Hypothalamus (tissue), 51 donors: Measurements from ENCODE around the gene OR2H2.

Source experiments
- DNase-seq, 51 donors: peaks; one replicate each; lab custom pipeline; 2025; lab: John Stamatoyannopoulos, UW

OR2H2 gene

DNA sequence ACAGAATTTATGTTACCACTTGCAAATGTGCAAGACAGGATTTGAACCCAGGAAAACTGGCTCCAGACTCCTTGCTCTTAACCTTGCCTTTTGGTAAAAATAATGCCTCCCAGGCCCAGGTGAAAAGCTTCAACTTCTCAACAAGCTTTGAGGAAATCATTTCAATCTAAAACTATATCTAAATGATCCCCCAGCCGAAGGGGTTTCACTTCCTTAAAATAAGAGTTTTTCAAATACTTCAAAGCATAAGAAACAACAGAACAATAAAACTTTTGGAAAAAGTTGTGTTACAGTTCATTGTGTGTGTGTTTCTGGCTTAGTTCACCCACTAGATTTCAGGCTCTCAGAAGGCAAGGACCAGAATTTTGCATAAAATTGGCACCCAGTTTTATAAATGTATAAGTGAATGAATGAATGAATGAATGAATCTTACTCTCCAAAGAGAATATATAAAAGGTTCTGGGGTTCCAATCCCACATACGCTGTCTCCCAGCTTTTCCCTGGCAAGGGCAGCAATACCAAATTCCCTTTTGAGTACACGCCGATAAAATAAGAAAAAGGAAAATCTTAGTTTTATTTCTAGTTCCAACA is 5.4 kb downstream of the OR2H2 start:
- DNase-seq, result no peak

DNA sequence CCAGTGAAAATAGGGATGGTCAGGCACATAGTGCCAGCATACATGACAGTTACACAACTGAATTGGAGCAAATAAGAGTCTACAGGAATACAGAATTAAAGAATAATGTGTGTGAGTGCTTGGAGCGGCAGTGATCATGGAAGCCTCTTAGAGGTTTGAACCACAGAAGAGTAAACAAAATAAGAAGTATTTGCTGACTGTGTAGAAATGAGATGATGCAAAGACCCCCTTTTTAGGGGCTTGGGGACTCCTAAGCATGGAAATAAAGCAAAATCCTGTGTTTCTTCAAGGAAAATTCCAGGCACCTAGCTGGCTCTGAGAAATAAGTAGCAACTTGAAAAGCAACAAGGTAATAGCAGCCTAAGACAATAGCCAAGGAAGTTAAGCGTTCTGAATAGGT is 6.8 kb downstream of the OR2H2 start:
- no peak for DNase-seq

DNA sequence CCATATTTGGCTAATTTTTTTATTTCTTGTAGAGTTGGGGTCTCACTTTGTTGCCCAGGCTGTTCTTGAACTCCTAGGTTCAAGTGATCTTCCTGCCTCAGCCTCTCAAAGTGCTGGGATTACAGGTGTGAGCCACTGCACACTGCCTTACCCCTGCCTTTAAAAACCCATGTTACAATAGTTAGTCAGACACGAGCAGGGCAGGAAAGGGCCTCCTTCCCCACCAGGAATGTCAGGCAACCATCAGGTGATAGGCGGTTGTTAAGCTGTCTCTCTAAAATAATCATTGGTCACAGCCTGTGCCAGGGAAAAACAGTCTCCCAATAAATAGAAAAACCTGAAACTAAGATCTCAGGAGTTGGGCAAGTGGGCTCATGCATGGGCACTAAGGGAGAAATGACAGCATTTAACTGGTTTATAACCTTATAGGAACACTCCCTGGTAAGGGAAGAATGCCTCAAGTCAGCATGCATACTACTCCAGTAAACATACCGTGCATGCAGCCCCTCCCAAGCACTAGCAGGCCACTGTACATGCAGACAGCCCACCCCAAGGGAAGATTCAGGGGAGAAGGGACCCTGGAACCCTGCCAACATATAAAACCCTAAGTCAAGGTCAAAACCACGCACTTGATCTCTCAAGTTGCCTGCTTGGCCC is 8.4 kb downstream of the OR2H2 start:
- DNase-seq, result no peak

DNA sequence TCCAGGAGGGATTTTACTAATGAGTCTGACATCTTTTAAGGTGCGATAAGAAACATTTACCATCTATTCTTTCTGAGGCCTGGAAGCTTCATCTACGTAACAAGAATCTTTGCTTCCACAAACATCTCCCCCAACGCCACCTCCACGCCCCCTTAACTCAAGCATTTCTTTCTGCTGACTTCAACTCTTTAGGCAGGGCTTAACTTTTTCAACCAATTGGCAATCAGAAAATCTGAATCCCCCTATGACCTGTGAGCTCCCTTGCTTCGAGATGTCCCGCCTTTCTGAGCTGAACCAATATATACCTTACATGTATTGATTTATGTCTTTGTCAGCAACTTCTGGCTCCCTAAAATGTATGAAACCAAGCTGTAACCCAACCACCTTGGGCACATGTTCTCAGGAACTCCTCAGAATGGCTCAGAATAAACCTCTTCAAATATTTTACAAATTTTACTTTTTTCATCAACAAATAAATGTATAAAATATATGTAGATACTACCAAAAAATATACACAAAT is 11.5 kb downstream of the OR2H2 start:
- DNase-seq, result no peak

DNA sequence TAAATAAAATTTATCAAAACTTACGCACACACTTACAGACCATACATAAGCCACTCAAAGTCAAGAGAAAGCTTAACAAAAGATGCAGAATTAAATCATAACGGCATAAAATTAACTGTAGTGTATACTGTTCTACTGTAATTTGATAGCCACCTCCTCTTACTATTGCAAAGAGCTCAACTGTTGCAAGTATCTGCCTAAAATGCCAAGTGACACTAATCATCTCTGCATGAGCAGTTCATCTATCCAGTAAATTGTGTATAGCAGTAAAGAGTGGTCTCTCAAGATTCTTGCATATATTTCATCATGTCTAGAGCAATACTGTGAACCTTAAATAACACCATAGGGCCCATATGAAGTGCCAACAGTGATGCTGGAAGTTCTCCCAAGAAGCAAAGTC is 12.3 kb downstream of the OR2H2 start:
- DNase-seq, result no peak

DNA sequence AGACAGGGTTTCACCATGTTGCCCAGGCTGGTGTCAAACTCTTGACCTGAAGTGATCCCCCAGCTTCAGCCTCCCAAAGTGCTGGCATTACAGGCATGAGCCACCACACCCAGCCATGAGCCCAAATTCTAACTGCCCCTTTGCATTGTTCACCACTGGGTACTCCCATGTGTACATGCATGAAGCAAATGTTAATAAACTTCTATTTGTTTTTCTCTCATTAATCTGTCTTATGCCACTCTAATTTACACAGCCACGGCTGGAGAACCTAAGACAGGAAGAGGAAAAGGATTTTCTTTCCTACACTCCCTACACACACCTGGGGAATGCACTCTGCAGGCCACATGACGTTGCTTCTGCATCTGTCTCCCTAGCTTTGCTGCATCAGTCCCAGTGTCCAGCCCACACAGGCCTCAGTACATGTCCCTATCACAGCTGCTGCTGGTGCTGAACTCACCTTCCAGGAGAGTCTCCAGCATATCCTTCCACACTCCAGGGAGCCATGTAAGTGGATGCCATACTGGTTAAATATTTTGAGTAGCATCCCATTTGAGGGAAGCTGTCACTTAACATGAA is 13.3 kb downstream of the OR2H2 start:
- DNase-seq, result no peak

DNA sequence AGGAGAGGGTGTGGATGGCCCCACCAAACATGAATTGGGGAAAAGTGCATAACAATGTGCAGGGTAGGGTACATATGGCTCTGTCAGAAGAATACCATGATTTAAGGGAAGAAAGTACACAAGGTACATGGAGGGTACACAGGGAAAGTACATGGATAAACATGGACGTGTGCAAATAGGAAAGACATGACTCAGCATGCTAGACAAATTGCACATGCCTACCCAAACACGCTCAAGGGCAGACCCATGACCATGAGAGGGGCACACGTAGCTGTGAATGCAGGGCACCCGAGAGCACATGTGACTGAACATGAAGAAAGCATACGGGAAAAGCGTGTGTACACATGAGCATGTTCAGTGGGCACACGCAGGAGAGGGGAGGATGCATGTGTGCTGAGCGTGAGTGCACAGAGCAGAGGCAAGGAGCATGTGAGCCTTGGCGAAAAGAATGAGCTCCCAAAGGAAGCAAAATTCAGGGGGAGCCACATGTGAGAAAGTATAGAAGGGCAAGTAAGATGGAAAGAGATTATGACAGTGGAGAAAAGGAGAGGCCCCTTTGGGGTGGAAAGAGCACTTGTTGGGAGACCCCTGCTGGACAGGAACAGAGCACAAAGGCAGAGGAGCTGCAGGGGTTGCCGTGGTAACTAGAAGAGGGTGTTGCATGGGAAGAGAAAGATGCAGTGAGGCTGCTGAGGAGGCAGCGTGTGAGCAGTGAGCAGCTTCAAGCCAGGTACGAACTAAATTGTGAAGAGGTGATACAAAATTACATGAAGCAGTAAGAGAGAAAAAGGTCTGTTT is 17.8 kb downstream of the OR2H2 start:
- DNase-seq, result peak in 10 of 51 donors; percentile 8 to 51 (median 22)

DNA sequence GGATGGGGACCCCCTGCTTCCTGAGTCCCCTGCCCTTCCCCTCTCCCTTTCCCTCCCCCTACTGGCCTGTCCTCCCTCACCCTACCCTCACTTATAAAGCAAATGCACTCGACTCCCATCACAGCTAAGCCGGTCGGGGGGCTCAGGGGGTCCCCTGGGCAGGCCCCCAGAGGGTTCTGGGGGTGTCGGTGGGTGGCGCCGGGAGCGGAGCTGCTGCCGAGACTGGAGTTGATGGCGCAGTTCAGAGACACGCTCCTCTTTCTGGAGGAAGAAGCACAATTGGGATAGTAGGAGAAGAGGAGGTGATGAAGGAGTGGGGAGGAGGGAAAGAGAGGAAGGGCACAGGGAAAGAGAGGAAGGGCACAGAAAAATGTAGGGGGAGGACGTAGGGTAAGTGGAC is 18.5 kb downstream of the OR2H2 start:
- DNase-seq, result no peak

DNA sequence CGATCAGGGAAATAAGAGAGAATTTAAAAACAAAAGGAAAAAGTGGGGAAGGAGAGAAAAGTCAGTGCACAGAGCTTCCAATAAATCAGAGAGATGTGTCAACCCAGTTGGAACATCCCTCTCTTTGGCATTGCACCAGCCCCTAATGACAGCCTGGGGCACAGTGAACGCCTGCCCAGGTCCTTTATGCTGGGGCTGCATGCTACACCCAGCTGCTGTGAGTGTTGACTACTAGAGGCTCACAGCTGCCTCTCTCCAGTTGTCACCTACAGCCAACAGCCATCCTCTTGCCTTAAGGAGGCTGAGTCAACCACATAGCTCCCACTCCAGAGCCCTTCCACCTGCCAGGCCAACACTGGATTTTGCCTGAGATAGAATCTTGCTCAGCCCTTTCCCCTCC is 19.0 kb downstream of the OR2H2 start:
- DNase-seq, result peak in 8 of 51 donors; percentile 17 to 36 (median 24)

DNA sequence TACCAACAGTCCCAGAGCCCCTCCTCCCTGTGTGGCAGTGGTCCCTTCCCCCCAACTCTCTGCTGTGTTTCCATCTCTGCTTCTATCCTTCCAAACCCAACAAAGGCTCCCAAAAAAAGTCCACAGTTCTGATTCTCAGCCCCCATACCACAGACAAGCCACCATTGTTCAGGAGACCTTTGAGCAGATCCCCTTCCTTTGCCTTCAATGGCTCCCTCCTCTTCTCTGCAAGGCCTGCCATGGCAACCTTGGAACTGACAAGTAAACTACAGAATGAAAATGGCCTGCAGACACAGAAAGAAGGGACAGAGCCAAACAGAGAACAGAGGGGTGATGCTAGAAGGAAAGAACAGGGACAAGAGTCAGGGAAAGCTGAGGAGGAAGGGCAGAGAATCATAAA is 23.2 kb downstream of the OR2H2 start:
- DNase-seq, result peak in 11 of 51 donors; percentile 23 to 58 (median 39)

DNA sequence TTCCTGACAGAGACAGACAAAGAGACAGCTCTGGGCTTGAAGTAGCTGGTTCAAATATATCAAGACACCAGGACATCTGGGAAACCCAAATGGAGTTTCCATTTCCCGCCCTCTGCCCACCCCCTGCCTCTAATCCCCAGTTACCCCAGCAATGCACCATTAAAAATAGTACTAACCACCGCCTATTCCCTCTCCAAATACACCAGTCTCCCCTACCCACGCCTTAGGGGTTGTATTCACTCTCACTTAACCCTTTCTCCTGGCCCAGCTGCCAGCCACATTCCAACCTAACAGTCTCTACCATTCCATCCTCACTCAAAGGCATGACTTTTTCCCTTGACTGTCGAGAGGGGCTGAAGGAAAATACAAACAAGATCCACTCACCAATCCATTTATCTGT is 25.6 kb downstream of the OR2H2 start:
- DNase-seq, result no peak

DNA sequence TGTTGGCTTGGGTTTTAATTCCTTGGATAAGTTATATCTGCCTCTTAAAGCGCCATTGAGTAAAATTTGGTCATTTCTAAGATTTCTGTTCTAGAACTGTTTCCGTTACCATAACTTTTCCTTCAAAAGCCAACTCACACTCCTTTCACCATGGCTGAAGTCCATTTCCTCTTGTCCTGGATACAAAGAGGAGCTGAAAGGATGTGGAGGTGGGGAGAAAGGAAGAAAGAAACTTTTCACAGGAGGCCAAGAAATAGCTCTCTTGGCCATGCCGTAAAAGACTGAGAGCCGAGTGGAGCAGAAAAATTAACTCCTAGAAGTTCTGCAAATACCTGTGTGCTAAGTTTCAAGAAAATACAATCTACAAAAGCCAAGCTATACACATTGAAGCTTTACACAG is 26.5 kb downstream of the OR2H2 start:
- peak in 2 of 51 donors; percentile 6 to 49 for DNase-seq

DNA sequence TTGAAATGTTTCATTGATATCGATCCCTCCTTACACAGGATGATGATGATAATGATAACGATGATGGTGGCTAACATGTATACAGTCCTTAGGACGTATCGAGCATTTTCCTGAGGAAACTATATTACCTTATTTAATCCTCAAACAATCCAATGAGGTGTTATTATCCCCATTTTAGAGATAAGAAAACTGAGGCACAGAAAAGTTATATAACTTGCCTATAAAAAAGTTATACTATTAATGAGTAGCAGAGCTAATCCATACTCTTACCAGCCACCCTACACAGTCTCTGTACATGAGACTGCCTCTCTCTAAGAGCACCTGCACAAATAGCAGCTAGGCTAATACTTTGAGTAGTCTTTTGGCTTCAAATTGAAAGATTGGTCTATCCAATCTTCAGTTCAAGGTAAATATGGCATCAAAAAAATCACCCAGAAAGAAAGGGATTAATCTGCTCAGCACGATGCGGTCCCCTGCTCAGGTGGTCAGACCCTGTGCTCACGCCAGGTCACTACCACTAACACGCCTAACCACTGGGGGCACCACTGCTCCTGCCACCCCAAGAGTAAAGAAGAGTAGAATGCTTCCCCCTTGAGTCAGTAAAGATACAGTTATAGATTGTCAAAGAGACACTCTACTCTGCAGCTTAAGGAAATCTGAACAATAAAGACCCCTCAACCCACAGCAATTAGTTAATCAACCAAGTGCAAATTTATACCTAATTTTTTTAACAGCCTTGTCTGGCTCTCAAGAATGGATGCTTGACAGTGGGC is 33.0 kb downstream of the OR2H2 start:
- DNase-seq, result no peak

DNA sequence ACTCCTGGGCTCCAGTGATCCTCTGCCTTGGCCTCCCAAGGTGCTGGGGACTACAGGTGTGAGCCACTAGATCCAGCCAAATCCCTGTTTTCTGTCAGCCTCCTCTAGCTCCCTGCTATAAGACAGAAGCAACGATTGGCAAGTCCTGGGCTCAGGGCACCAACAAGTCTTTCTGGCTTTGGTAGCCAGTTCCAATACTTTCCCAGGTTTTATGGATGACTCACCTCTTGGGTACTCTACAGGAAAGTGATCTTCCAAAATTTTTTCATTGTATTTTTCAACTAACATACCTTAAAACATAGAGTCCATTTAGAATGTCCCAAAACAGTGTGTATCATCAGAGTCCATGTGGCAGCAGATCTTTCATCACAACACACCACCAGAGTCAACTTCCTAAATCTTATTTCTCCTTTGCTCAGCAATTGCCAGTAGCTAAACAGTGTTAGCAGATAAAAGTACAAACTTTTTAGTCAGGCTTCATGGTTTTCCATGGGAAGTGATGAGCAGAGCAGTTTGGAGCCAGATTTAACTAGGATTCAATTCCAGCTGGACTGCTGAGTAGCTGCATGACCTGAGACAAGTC is 34.7 kb downstream of the OR2H2 start:
- no peak for DNase-seq

DNA sequence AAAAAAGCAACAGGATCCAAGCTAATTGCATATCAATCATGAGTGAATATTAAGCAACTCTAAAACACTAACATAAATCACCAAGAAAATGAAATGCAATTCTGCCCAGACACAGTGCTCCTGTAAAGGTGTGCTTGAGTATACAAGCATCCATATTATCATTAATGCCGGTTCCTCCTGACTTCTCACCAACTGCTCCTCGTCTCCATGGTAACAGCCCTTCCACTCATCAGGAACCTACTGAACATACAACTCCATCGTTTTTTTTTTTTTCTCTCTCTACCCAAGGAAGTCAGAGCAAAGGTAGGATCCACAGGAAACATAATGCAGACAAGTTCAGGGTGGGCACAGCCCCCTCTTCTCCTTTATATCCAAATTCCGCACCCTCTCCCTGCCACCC is 35.7 kb downstream of the OR2H2 start:
- no peak for DNase-seq

DNA sequence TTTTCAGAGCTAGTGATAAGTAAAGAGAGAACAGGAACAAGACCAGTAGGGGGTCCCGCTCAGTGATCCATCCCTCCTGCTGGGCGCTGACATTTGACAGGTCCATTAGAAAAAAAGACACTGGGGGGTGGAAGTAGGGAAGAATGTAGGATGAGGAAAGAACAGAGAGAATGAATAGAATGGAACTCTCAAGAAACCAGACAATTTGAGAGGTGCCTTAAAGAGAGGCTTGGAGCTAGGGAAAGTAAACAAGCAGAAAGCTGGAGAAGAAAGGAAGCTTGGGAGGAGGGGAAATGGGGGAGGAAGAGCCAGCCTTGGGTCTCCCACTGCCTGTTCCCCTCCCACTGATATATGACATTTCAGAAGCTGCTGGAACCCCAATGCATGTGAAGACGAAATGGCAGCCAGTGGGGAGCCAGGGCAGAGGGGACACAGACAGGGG is 39.6 kb downstream of the OR2H2 start:
- no peak for DNase-seq

DNA sequence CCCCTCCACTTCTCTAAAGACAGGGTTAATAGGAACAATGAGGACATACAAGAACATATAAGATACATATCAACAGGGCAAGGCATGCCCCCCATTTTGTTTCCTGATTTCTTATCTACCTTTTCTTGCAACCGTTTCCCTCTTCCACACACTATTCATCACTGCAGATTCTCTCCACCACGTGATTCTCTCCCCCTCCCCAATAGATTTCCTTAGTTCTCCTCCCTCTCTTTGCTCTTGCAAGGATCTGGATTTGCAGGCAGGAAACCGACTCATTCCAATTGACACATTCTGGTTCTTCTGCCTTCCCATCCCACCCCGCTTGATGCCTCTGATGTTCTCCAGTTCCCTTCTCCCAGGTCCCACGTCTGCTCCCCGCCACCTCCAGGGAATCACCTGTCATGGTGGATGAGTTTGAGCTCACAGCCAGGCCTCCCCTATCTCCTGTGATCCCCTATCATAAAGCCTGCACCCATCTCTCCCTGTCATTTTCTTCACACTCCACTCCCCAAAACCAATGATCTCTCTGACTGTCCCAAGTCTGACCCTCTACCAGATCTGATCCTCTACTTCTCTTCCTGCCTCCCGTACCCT is 40.5 kb downstream of the OR2H2 start:
- no peak for DNase-seq

DNA sequence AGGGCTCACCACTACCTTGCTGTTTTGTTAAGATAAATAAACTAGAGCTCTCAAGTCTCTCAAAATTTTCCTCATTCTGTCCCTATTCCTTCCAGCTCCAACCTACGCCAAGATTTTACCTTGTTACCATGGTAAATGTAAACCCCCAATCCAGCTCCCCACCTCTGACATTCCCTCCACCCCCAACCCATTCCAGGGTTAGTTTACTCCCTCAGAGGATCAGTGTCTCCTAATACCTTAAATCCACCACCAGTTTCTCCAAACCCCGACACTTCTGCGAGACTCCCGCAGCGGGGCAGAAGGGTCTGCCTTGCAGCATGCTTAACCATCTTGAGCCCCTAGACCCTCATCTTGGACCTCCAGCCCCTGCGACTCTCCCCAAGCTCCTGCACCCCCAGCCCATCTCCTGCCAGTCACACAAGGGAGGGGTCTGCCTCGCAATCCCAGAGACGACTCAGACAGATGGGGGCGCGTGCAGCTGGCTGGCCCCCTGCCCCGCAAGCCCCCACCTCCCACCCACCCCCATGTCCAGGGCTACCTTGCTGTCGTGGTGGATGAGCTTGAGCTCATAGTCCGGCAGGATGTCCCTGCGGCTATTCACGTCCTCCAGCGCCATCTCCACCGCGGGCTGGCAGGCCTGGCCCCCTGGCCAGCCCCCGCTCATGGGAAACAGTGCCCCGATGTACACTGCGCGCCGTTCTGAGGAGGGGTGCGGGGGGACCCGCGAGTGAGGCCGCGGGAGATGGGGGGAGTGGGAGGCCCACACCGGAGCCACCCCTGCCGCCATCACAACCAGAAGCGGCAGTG is 42.2 kb downstream of the OR2H2 start:
- peak in 2 of 51 donors; percentile 32 to 64 for DNase-seq
